Adrenal gland (tissue), 12 donors: Measurements from ENCODE around the gene CALML3. TPM values are rescaled to one million over a fixed set of nuclear protein-coding genes. Genes with fewer than 3 reads are reported as not detected.

Source experiments
- DNase-seq, 7 donors: peaks; one replicate each; pipeline ENCODE4 v3.0.0-alpha.2; 2019 to 2020
- H3K27ac ChIP-seq, 5 donors: fragments of 200-600 bp; sonication (generic) in 4 of 5; 1 replicate in 3 of 5; 2 replicates in 2 of 5; pipeline versions ENCODE4 v1.5.1 to v1.8.0; 2016 to 2020; ENCODE audit warnings: mild to moderate bottlenecking in 1 of 5
- H3K27me3 ChIP-seq: fragments of 200-600 bp; 2 replicates; pipeline ENCODE4 v1.8.0; 2021
- H3K36me3 ChIP-seq, 2 donors: fragments of 200-600 bp; replicated peaks in 1 of 2; 1 replicate in 1 of 2; 2 replicates in 1 of 2; pipeline versions ENCODE4 v1.5.1 to v1.8.0; 2018 to 2022
- H3K4me1 ChIP-seq, 2 donors: fragments of 200-600 bp; replicated peaks in 1 of 2; 1 replicate in 1 of 2; 2 replicates in 1 of 2; pipeline versions ENCODE4 v1.5.1 to v1.8.0; 2018 to 2021
- H3K4me3 ChIP-seq, 4 donors: fragments of 200-600 bp; sonication (generic) in 3 of 4; one replicate each; pipeline ENCODE4 v1.5.1; 2016 to 2018
- H3K9me3 ChIP-seq, 3 donors: fragments of 200-600 bp; sonication (generic) in 1 of 3; replicated peaks in 1 of 3; 1 replicate in 2 of 3; 2 replicates in 1 of 3; pipeline versions ENCODE4 v1.5.1 to v1.8.0; 2016 to 2021
- POLR2A ChIP-seq, 2 donors: fragments of 450-650 bp; IDR thresholded peaks; one replicate each; pipeline ENCODE4 v1.6.1; 2017; ENCODE audit warnings: antibody characterized with exemption in 2 of 2, mild to moderate bottlenecking in 2 of 2, moderate library complexity in 1 of 2
- WGBS, 4 donors: extraction: QIAGEN DNeasy Blood & Tissue Kit in 2 of 4; methylation state at CpG; one replicate each; pipeline versions ENCODE4 v1.1.5 to v1.1.7; 2013 to 2017; 5-methylcytosine and 5-hydroxymethylcytosine counted together
- intact Hi-C, 2 donors: fragments of 100-400 bp; cut with DNase I; formaldehyde crosslinking; loops; one replicate each; pipeline versions ENCODE4 v1.14.1 to v1.15.0; 2022 to 2023
- polyA plus RNA-seq, 3 donors: library from polyadenylated mRNA; stranded (reverse); fragments of 200-250 nt in 2 of 3; fragments of 350-450 nt in 1 of 3; fragmentation: Illumina TruSeq in 1 of 3; extraction: RNeasy Lipid Tissue Mini Kit (QIAGEN cat#74804) in 1 of 3; gene quantifications; one replicate each; pipeline ENCODE4 v1.2.3, GENCODE V29; 2013 to 2014
- total RNA-seq, 9 donors: library from RNA; depleted of rRNA in 4 of 9; stranded (reverse); fragments of >200 nt in 4 of 9; fragments of 120-200 nt in 1 of 9; fragmentation: NEBNext Ultra II Directional in 1 of 9; extraction: Animal tissue kit (Norgen Biotek cat#: 25700) in 1 of 9; gene quantifications; one replicate each; pipeline versions ENCODE4 v1.1.0 to v1.2.4, GENCODE V29; 2013 to 2023
- TF ChIP-seq, protein P1 (sequence below), 6 experiments: fragments of 450-650 bp in 4 of 6; fragments of 200-600 bp in 2 of 6; sonication (generic) in 1 of 6; IDR thresholded peaks; 1 replicate in 5 of 6; 2 replicates in 1 of 6; pipeline versions ENCODE4 v1.5.1 to v1.8.0; 2016 to 2021; ENCODE audit warnings: antibody characterized with exemption in 6 of 6, mild to moderate bottlenecking in 2 of 6, moderate library complexity in 1 of 6
- donor health status: healthy with polysubstance abuse.
- donor health status: Bipolar disorder and iron deficiency.
- donor health status: DM: yes; HTN: yes; CAD: no.
- donor health status: DM: no; HTN: no; CAD: no.
- donor health status: DM: no; HTN: no; CAD: no.
- donor health status: DM: yes; HTN: yes; CAD: no.

Gene CALML3
- total and polyA plus RNA-seq, 12 donors, result 0.07 TPM; not detected in 11

DNA sequence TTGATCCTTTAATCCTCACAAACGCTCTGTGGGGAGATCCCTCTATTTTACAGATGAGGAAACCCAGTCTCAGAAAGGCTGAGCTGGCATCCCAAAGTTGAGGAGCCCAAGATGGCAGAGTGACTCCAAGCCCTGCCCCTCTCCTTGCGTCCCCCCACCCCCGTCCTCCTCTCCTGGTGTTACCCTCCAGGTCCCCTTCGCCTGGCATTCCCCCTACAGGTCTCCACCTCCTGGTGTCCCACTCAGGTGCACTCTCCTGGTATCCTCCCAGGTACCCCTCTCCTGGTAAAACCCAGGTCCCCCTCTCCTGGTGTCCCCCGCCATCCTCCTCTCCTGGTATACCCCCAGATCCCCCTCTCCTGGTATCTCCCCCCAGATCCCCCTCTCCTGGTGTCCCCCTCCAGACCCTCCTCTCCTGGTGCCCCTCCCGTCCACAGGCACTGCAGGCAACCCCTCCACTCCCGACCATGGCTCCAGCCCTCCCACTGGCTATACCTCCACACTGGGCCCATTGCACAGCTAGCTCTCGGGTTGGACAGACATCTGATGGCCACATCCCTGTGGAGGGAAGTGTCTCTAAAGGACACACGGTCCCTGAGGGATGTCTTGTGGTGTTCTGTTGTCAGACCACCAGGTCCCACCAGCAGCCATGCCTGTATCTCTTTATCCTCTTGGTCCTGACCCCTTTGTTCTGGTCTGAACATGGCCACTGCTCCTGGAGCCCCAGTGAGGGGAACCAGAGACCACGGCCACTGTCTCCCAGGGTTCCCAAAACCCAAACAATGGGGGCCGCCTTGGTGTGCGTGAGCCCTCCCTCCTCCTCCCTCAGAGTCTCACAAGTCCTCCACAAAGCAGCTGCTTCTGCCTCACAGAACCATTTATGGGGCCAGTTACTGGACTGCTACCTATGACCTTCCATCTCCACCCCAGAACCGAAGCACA, 37.2 kb downstream of the CALML3 start:
- H3K27me3 ChIP-seq, result no peaks in the 10 kb centered on the region
- no peak overlapping the region for H3K27ac ChIP-seq
- 76 to 88% (median 84%) methylated on average over 10 to 13 of the region's 13 CpGs for WGBS, 4 donors
- H3K9me3 ChIP-seq, result no peaks in the 10 kb centered on the region
- DNase-seq, result no peak
- no peaks in the 10 kb centered on the region for H3K4me1 ChIP-seq
- intact Hi-C loops, result no loop called here
- H3K4me3 ChIP-seq, result no peak overlapping the region
- no peaks in the 10 kb centered on the region for H3K36me3 ChIP-seq
- TF ChIP-seq, protein P1, sequence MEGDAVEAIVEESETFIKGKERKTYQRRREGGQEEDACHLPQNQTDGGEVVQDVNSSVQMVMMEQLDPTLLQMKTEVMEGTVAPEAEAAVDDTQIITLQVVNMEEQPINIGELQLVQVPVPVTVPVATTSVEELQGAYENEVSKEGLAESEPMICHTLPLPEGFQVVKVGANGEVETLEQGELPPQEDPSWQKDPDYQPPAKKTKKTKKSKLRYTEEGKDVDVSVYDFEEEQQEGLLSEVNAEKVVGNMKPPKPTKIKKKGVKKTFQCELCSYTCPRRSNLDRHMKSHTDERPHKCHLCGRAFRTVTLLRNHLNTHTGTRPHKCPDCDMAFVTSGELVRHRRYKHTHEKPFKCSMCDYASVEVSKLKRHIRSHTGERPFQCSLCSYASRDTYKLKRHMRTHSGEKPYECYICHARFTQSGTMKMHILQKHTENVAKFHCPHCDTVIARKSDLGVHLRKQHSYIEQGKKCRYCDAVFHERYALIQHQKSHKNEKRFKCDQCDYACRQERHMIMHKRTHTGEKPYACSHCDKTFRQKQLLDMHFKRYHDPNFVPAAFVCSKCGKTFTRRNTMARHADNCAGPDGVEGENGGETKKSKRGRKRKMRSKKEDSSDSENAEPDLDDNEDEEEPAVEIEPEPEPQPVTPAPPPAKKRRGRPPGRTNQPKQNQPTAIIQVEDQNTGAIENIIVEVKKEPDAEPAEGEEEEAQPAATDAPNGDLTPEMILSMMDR (IDR thresholded peaks at IDR 0.05), result no peak
- TF ChIP-seq POLR2A (IDR thresholded peaks at IDR 0.05), result no peak

- intact Hi-C loops, result no loop called here
- Histone ChIP-seq H3K9me3 (no peaks in the 10 kb centered on the region), H3K4me1 (no peaks in the 10 kb centered on the region), H3K27me3 (no peaks in the 10 kb centered on the region), H3K36me3 (no peaks in the 10 kb centered on the region), H3K27ac (no peak overlapping the region), H3K4me3 (no peak overlapping the region)
- TF ChIP-seq, protein P1 (IDR thresholded peaks at IDR 0.05), result no peak
- TF ChIP-seq POLR2A (IDR thresholded peaks at IDR 0.05), result no peak
- DNase-seq, result no peak
- 49 to 62% (median 58%) methylated on average over 15 to 21 of the region's 21 CpGs for WGBS, 4 donors
These were observed 38.7 kb downstream of the CALML3 start for GRCh38 chr10:5563321-5563961.

DNA sequence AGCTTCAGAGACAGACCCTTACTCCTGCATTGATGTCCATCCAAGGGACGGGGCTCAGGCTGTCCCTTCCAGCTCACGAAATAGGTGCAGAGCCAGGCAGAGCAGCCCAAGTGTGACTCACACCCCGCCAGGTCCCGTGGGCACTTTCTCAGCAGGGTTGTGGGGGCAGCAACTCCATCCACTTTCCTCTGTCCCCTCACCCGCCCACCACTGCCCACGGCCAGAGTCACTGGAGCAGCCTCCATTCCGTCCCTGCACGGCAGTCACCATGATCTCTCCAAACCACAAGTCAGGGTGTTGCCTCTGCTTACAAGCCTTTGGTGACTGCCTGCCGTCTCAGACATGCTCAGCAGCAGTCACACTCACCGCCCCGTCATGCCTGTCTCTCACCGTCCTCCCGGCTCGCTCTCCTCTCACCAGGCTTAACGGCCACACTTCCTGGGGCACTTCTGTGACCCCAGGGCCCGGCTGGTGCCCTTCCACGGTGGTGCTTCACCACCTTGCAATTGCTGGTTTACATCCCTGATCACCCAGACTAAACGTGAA, 39.3 kb downstream of the CALML3 start:
- no peak overlapping the region for H3K4me3 ChIP-seq
- DNase-seq, result no peak
- H3K36me3 ChIP-seq, result no peaks in the 10 kb centered on the region
- WGBS, 4 donors, result 64 to 74% (median 72%) methylated on average over 16 to 18 of the region's 18 CpGs
- H3K27ac ChIP-seq, result no peak overlapping the region
- no peaks in the 10 kb centered on the region for H3K9me3 ChIP-seq
- TF ChIP-seq POLR2A (IDR thresholded peaks at IDR 0.05), result no peak
- TF ChIP-seq, protein P1 (IDR thresholded peaks at IDR 0.05), result no peak
- H3K27me3 ChIP-seq, result no peaks in the 10 kb centered on the region
- H3K4me1 ChIP-seq, result no peaks in the 10 kb centered on the region
- intact Hi-C loops, result no loop called here

- no peaks in the 10 kb centered on the region for H3K36me3 ChIP-seq
- WGBS, 4 donors, result 63 to 78% (median 68%) methylated on average over 17 of the region's 17 CpGs
- no peaks in the 10 kb centered on the region for H3K27me3 ChIP-seq
- TF ChIP-seq, protein P1 (IDR thresholded peaks at IDR 0.05), result no peak
- no peak for TF ChIP-seq POLR2A (IDR thresholded peaks at IDR 0.05)
- no peaks in the 10 kb centered on the region for H3K4me1 ChIP-seq
- no peak for DNase-seq
- H3K9me3 ChIP-seq, result no peaks in the 10 kb centered on the region
- intact Hi-C loops, result no loop called here
- H3K27ac ChIP-seq, result no peak overlapping the region
- no peak overlapping the region for H3K4me3 ChIP-seq
These were observed 39.9 kb downstream of the CALML3 start for GRCh38 chr10:5564537-5565204.
